ENCODE measurements around the gene EXOC6B.

EXOC6B gene

DNA sequence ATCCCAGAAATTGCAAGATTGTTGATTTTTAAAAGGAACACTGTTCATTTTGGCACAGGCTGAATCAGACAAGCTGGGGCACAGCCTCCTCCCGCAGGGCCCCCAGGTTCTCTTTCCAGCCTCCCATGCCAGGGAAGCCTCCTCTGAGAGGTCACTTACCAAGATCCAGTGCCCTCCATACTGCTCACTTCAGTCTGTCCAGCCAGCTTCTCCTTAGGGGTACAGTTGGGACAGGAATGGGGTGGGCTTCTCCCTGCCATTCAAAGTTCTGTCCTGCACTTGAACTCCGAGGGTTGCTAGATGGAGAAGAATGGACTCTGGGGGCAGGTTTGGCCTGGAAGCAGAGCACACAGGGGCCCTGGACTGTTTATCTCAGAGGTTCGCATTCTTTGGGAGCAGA is 670.7 kb downstream of the EXOC6B start:
- no peak overlapping the region for H3K4me3 ChIP-seq (replicated peaks; ENCODE audit: low read depth, low read length)
- no peaks in the 10 kb centered on the region for H3K36me3 ChIP-seq (ENCODE audit: control insufficient read depth, insufficient read depth, low read length)
- H3K27me3 ChIP-seq (replicated peaks; ENCODE audit: control insufficient read depth, insufficient read depth, low read length), result no peaks in the 10 kb centered on the region; the same call in 1 of the 2 replicates
- TF ChIP-seq, protein P1, sequence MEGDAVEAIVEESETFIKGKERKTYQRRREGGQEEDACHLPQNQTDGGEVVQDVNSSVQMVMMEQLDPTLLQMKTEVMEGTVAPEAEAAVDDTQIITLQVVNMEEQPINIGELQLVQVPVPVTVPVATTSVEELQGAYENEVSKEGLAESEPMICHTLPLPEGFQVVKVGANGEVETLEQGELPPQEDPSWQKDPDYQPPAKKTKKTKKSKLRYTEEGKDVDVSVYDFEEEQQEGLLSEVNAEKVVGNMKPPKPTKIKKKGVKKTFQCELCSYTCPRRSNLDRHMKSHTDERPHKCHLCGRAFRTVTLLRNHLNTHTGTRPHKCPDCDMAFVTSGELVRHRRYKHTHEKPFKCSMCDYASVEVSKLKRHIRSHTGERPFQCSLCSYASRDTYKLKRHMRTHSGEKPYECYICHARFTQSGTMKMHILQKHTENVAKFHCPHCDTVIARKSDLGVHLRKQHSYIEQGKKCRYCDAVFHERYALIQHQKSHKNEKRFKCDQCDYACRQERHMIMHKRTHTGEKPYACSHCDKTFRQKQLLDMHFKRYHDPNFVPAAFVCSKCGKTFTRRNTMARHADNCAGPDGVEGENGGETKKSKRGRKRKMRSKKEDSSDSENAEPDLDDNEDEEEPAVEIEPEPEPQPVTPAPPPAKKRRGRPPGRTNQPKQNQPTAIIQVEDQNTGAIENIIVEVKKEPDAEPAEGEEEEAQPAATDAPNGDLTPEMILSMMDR (IDR thresholded peaks at IDR 0.05; ENCODE audit: insufficient read depth, low read length, poor library complexity, severe bottlenecking), result no peak
- DNase-seq (ENCODE audit: extremely low read depth, insufficient read length), result no peak

DNA sequence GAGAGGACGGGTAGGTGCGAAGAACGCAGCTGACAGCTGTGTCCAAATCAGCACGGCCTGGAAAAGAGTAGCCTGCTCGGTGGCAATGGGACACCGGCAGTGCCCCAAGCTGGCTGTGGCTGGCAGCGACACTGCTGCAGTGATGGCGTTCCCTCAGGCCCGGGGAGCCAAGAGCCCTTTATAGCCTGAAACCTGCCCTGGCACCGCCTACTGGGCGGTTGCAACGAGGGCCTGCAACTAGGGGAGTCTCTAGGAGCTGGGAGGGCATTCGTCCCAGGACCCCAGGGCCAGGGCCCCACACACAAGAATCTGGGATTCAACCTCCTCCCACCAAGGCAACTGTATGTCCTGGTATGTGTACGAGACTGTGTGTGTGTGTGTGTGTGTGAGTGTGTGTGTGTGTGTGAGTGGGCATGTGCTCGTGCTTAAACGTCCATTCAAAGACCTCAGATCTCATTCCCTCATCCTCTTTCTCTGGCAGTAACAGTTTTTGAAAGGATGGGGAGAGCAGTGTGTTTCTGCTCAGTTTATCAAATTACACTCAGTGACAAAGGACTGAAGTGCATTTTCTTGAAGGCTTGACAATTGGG is 671.4 kb downstream of the EXOC6B start:
- TF ChIP-seq, protein P1 (IDR thresholded peaks at IDR 0.05; ENCODE audit: insufficient read depth, low read length, poor library complexity, severe bottlenecking), result no peak

DNA sequence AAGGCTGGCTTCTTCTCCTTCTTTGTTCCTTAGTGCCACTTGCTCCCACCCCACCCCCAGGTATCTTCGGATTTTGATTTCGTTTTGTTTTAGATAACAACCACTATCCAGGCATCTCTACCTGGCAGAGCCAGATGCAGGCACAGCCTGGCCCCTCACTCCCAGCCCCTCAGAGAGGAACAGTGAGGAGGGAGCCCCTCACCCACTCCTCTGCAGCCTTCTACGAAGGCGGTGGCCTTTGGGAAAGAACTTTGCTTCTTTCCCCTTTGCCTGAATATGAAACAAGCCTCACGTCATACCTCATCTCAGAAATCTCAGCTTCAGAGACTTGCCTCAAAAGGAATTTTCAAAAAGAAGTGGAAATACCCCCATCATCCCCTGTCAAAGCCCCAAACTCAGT is 671.9 kb downstream of the EXOC6B start:
- Histone ChIP-seq H3K36me3 (ENCODE audit: control insufficient read depth, insufficient read depth, low read length) (no peaks in the 10 kb centered on the region), H3K4me3 (replicated peaks; ENCODE audit: low read depth, low read length) (no peak overlapping the region), H3K27me3 (replicated peaks; ENCODE audit: control insufficient read depth, insufficient read depth, low read length) (peaks cover 2% of the 10 kb centered on the region)
- no peak for DNase-seq (ENCODE audit: extremely low read depth, insufficient read length)
- TF ChIP-seq, protein P1 (IDR thresholded peaks at IDR 0.05; ENCODE audit: insufficient read depth, low read length, poor library complexity, severe bottlenecking), result no peak

More for the DNA sequence above, 671.4 kb downstream of the EXOC6B start:
- Histone ChIP-seq H3K36me3 (ENCODE audit: control insufficient read depth, insufficient read depth, low read length) (no peaks in the 10 kb centered on the region), H3K4me3 (replicated peaks; ENCODE audit: low read depth, low read length) (no peak overlapping the region), H3K27me3 (replicated peaks; ENCODE audit: control insufficient read depth, insufficient read depth, low read length) (peaks cover 2% of the 10 kb centered on the region)
- no peak for DNase-seq (ENCODE audit: extremely low read depth, insufficient read length)

DNA sequence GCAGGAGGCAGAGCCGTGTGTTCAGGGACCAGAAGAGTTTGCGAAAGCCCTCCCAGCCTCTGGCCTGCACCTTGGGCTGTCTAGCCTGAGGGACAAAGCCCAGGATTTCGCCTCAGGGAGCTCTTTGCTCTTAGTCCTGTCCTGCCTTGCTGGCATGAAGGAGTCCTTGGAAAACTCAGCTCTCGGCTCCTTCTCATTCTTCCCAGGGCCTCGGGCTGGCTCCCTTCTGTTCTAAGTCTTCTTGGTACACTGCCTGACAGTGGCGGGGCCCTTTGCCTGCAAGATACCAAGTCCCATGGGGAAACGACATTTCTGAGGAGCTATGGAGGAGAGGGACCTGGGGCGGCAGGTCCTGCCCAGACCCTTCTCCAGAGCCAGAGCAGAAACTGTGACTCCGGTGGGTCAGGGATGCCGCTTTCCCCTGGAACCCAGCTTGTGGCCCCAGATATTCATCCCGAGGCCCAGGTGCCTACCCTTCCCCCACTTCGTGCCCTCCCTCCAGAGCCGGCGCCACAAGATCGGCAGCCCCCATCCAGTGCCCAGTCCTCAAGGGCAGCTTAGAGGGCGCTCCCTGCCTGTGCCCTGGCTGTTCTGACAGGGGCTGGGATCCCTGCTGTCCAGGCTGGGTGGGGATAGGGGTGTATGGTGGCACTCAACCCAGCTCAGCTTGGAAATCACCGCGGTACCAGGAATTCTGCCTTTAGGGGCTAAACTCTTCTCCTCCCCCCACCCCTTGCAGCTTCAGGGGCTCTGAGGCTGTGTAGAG is 672.6 kb downstream of the EXOC6B start:
- Histone ChIP-seq H3K36me3 (ENCODE audit: control insufficient read depth, insufficient read depth, low read length) (no peaks in the 10 kb centered on the region), H3K4me3 (replicated peaks; ENCODE audit: low read depth, low read length) (no peak overlapping the region), H3K27me3 (replicated peaks; ENCODE audit: control insufficient read depth, insufficient read depth, low read length) (peaks cover 2% of the 10 kb centered on the region)
- TF ChIP-seq, protein P1 (IDR thresholded peaks at IDR 0.05; ENCODE audit: insufficient read depth, low read length, poor library complexity, severe bottlenecking), result no peak
- no peak for DNase-seq (ENCODE audit: extremely low read depth, insufficient read length)

DNA sequence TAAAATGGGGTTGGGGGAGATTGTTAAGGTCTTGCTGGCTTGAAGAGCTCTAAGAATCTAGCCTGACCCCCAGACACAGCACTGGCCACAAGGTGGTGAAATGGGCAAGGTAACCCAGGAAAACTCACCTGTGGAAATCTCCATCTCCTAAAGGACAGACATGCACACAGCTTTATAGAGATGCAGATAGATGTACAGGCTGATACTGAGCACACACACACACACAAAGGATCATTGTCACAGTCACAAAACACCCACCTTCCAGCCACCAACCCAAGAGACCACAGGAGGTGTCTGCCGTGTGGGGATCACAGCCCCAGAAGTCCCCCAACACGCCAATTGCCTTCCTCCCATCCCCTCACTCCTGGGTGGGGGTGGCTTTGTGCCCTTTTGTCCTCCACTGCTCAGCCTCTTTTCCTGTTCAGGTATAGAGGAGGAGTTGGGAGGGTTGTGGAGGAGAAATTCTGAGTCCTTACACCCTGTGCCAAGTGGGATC is 674.9 kb downstream of the EXOC6B start:
- no peak overlapping the region for H3K4me3 ChIP-seq (replicated peaks; ENCODE audit: low read depth, low read length)
- DNase-seq (ENCODE audit: extremely low read depth, insufficient read length), result no peak
- H3K36me3 ChIP-seq (ENCODE audit: control insufficient read depth, insufficient read depth, low read length), result no peaks in the 10 kb centered on the region
- TF ChIP-seq, protein P1 (IDR thresholded peaks at IDR 0.05; ENCODE audit: insufficient read depth, low read length, poor library complexity, severe bottlenecking), result no peak
- peaks cover 2% of the 10 kb centered on the region for H3K27me3 ChIP-seq (replicated peaks; ENCODE audit: control insufficient read depth, insufficient read depth, low read length)
